HEK293 (cell line): ENCODE measurements around the gene FAM89B.

Experiments
- CTCF ChIP-seq: fragments of 450-650 bp; formaldehyde crosslinking; IDR thresholded peaks from 2 replicates; pipeline ENCODE4 v1.5.1; 2016; ENCODE audit warnings: missing biosample characterization, missing genetic modification characterization
- GFI1B ChIP-seq: fragments of 450-650 bp; formaldehyde crosslinking; IDR thresholded peaks from 2 replicates; pipeline ENCODE4 v1.5.1; 2016; ENCODE audit warnings: missing biosample characterization, missing genetic modification characterization
- MZF1 ChIP-seq: fragments of 450-650 bp; formaldehyde crosslinking; IDR thresholded peaks from 2 replicates; pipeline ENCODE4 v1.5.1; 2017; ENCODE audit warnings: missing biosample characterization, missing genetic modification characterization, borderline replicate concordance
- REPIN1 ChIP-seq: fragments of 450-650 bp; formaldehyde crosslinking; IDR thresholded peaks from 2 replicates; pipeline ENCODE4 v1.5.1; 2017; ENCODE audit warnings: missing biosample characterization, missing genetic modification characterization, low read depth
- ZNF138 ChIP-seq: fragments of 450-650 bp; formaldehyde crosslinking; IDR thresholded peaks from 2 replicates; pipeline ENCODE4 v1.5.1; 2016; ENCODE audit warnings: missing biosample characterization, missing genetic modification characterization, borderline replicate concordance
- ZNF24 ChIP-seq: fragments of 450-650 bp; formaldehyde crosslinking; IDR thresholded peaks from 2 replicates; pipeline ENCODE4 v1.5.1; 2016; ENCODE audit warnings: missing biosample characterization, missing genetic modification characterization
- ZNF350 ChIP-seq: fragments of 450-650 bp; formaldehyde crosslinking; IDR thresholded peaks from 2 replicates; pipeline ENCODE4 v1.5.0; 2017; ENCODE audit warnings: missing biosample characterization, mild to moderate bottlenecking, missing genetic modification characterization
- ZNF624 ChIP-seq: fragments of 450-650 bp; formaldehyde crosslinking; IDR thresholded peaks from 2 replicates; pipeline ENCODE4 v1.5.1; 2017; ENCODE audit warnings: missing biosample characterization, missing genetic modification characterization
- ZNF626 ChIP-seq: fragments of 450-650 bp; sonication (Bioruptor Pico); formaldehyde crosslinking; IDR thresholded peaks from 2 replicates; pipeline ENCODE4 v1.5.1; 2018; ENCODE audit warnings: missing biosample characterization, missing genetic modification characterization, inconsistent platforms
- ZNF776 ChIP-seq: fragments of 450-650 bp; formaldehyde crosslinking; IDR thresholded peaks from 2 replicates; pipeline ENCODE4 v1.5.0; 2017; ENCODE audit warnings: missing biosample characterization, missing genetic modification characterization, borderline replicate concordance
- ZSCAN30 ChIP-seq: fragments of 450-650 bp; IDR thresholded peaks from 2 replicates; pipeline ENCODE4 v1.5.1; 2018; ENCODE audit warnings: missing biosample characterization, mild to moderate bottlenecking, missing genetic modification characterization, moderate library complexity
- TF ChIP-seq, protein P1 (sequence below): fragments of 450-650 bp; formaldehyde crosslinking; IDR thresholded peaks from 2 replicates; pipeline ENCODE4 v1.5.1; 2017; ENCODE audit warnings: missing biosample characterization, missing genetic modification characterization

- TF ChIP-seq ZNF626 (tag by site-specific recombination) (no peak), ZNF776 (tag by site-specific recombination) (no peak), ZSCAN30 (tag by site-specific recombination) (no peak), ZNF138 (tag by site-specific recombination) (no peak), CTCF (tag by site-specific recombination) (no peak), REPIN1 (tag by site-specific recombination) (no peak), GFI1B (no peak), MZF1 (tag by site-specific recombination) (no peak), ZNF350 (tag by site-specific recombination) (no peak), ZNF624 (tag by site-specific recombination) (no peak), ZNF24 (no peak)
- TF ChIP-seq, protein P1, sequence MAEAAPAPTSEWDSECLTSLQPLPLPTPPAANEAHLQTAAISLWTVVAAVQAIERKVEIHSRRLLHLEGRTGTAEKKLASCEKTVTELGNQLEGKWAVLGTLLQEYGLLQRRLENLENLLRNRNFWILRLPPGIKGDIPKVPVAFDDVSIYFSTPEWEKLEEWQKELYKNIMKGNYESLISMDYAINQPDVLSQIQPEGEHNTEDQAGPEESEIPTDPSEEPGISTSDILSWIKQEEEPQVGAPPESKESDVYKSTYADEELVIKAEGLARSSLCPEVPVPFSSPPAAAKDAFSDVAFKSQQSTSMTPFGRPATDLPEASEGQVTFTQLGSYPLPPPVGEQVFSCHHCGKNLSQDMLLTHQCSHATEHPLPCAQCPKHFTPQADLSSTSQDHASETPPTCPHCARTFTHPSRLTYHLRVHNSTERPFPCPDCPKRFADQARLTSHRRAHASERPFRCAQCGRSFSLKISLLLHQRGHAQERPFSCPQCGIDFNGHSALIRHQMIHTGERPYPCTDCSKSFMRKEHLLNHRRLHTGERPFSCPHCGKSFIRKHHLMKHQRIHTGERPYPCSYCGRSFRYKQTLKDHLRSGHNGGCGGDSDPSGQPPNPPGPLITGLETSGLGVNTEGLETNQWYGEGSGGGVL (tag by site-specific recombination) = no peak
These were observed 27.6 kb downstream of the FAM89B start for GRCh38 chr11:65599955-65600246.
